Activated CD4-positive, alpha-beta T cell treated with anti-CD3 and anti-CD28 coated beads for 48 hours (primary cell): ENCODE measurements around the gene ZXDC.

Experiments
- DNase-seq: peaks from one replicate; pipeline ENCODE4 v3.0.0-alpha.2; 2020

The ZXDC gene

GRCh38 chr3:126390201-126390600 lies 85.5 kb downstream of the ZXDC start:
- DNase-seq, result no peak

- DNase-seq, result no peak
These were observed 85.9 kb downstream of the ZXDC start for GRCh38 chr3:126389794-126390146.

- peak; percentile 61 for DNase-seq
These were observed 86.4 kb downstream of the ZXDC start for GRCh38 chr3:126389112-126389793.
